Measurements from ENCODE around the gene NEBL. TPM values are rescaled to one million over a fixed set of nuclear protein-coding genes. Genes with fewer than 3 reads are reported as not detected.

NEBL gene
- total RNA-seq, 1 donor from 2014 or later: 0.74 TPM

DNA sequence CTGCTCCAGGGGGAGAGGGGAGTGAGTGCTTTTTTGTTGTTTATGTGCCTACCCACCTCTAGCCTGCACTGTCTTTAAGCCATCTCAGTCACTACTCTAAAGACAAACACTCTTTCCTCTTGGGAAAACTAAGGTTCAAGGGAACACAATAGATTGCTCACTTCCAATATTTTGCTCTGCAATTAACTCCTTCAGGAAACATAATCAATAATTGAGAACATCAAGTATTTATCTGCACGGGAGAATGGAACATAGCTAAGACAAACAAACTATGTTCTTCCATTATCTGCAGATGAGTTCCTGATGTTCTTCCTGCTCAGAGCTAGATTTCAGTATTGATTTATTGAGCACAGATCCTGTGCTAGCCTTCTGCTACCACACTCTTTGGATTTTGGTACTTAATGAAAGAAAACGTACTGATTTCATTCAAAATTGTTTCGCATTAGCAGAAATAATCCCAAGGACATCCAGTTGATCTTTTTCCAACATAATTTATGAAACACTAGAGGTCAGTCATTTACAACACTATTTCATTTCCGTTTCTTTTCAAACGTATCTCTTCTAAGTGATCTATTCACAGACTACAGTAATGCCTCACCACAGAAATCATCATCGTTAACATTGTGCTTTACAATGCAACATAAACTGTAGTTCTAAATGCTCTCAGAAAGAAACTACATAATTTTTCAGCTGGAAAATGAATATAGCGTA, 8.3 kb downstream of the NEBL start:
- Mint-ChIP-seq H3K4me1 (ENCODE audit: low read depth, unreplicated experiment) (peaks cover 20% of the 10 kb centered on the region), H3K9me3 (ENCODE audit: unreplicated experiment) (no peaks in the 10 kb centered on the region), H3K4me3 (ENCODE audit: unreplicated experiment) (peak overlapping the region; percentile 43), H3K36me3 (ENCODE audit: unreplicated experiment) (no peaks in the 10 kb centered on the region), H3K27me3 (ENCODE audit: unreplicated experiment) (no peaks in the 10 kb centered on the region), H3K27ac (ENCODE audit: unreplicated experiment) (peak overlapping the region; percentile 65)
- TF ChIP-seq, protein P1, sequence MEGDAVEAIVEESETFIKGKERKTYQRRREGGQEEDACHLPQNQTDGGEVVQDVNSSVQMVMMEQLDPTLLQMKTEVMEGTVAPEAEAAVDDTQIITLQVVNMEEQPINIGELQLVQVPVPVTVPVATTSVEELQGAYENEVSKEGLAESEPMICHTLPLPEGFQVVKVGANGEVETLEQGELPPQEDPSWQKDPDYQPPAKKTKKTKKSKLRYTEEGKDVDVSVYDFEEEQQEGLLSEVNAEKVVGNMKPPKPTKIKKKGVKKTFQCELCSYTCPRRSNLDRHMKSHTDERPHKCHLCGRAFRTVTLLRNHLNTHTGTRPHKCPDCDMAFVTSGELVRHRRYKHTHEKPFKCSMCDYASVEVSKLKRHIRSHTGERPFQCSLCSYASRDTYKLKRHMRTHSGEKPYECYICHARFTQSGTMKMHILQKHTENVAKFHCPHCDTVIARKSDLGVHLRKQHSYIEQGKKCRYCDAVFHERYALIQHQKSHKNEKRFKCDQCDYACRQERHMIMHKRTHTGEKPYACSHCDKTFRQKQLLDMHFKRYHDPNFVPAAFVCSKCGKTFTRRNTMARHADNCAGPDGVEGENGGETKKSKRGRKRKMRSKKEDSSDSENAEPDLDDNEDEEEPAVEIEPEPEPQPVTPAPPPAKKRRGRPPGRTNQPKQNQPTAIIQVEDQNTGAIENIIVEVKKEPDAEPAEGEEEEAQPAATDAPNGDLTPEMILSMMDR (IDR thresholded peaks at IDR 0.05; ENCODE audit: partially characterized antibody, unreplicated experiment): no peak
- no peak for DNase-seq

DNA sequence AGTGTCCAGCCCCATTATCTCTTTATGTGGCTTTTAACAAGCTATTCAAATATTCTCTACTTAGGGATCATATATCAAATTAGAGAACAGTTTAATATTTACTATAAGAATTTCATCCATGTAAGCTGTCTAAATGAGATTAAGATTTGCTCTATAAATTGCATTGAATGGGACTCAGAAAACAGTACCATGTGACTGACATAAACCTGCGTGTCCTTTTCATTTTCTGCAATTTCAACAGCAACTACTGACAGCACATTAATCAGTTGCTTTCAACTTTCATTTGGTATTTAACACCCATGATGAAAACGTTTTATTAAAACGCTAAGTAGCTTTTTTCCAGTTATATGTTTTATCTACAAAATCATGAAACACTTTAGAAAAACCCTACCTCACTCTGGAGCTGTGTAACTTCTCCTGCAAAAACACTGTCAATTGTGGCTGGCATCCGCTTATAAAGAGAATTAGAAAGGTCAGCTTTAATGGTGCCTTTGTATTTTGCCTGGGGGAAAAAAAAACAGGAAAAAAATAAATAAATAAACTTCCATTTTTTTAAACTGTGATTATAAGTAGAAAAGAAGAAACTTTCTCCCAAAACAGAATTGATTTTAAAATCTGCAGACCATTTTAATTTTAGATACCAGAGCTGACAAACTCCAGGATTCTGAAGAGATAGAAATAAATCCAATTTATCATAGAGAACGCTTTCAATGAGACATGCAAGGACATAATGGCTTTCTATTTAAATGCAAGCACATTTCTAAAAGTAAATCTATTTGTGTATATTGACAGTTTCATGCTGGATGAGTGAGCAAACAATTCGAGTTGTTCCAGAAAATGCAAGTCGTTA, 9.2 kb downstream of the NEBL start:
- Mint-ChIP-seq H3K4me3 (ENCODE audit: unreplicated experiment) (no peak overlapping the region), H3K36me3 (ENCODE audit: unreplicated experiment) (no peaks in the 10 kb centered on the region), H3K4me1 (ENCODE audit: low read depth, unreplicated experiment) (peaks cover 20% of the 10 kb centered on the region), H3K27ac (ENCODE audit: unreplicated experiment) (peak overlapping the region; percentile 65), H3K27me3 (ENCODE audit: unreplicated experiment) (no peaks in the 10 kb centered on the region), H3K9me3 (ENCODE audit: unreplicated experiment) (no peaks in the 10 kb centered on the region)
- no peak for DNase-seq
- TF ChIP-seq, protein P1 (IDR thresholded peaks at IDR 0.05; ENCODE audit: partially characterized antibody, unreplicated experiment): no peak

DNA sequence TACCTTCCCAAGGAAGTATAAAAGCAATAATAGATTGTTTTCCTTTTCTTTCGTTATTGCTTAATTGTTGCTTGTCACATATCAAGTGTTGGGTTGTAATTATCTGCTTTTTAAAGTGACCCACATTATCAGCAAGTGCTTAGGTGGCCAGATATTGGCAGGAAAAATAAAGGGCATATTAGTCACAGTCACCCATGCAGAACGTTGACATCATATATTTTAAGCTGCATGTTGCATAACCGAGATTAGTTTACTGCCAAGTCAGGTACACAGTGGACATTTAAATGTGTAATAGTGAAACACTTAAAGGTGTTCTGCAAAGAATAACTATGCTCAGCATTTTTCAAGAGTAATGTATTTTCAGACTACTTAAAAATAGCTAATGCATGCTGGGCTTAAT, 11.4 kb downstream of the NEBL start:
- Mint-ChIP-seq H3K27ac (ENCODE audit: unreplicated experiment) (no peak overlapping the region), H3K4me1 (ENCODE audit: low read depth, unreplicated experiment) (peaks cover 20% of the 10 kb centered on the region), H3K27me3 (ENCODE audit: unreplicated experiment) (no peaks in the 10 kb centered on the region), H3K4me3 (ENCODE audit: unreplicated experiment) (no peak overlapping the region), H3K36me3 (ENCODE audit: unreplicated experiment) (no peaks in the 10 kb centered on the region), H3K9me3 (ENCODE audit: unreplicated experiment) (no peaks in the 10 kb centered on the region)
- TF ChIP-seq, protein P1 (IDR thresholded peaks at IDR 0.05; ENCODE audit: partially characterized antibody, unreplicated experiment): no peak
- no peak for DNase-seq

DNA sequence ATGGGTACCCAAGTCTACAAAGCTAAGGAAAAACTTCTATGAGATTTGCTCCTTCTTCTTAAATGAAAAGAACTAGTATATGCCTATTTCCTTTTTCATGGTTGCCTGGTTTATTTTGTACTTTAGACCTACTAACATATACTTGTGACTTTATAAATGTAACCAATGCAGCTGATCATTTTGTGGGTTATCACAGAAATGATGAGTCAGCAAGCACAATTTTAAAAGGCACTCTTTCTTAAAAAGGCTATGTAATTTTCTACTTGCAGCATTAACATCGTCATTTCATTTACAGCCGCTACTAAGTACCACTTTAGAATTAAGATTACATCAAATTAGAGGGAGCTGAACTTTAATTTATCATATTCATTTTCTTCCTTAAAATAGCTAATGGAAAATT, 13.6 kb downstream of the NEBL start:
- no peak overlapping the region for H3K4me3 Mint-ChIP-seq (ENCODE audit: unreplicated experiment)
- H3K4me1 Mint-ChIP-seq (ENCODE audit: low read depth, unreplicated experiment): peaks cover 7% of the 10 kb centered on the region
- H3K36me3 Mint-ChIP-seq (ENCODE audit: unreplicated experiment): no peaks in the 10 kb centered on the region
- no peaks in the 10 kb centered on the region for H3K9me3 Mint-ChIP-seq (ENCODE audit: unreplicated experiment)
- no peaks in the 10 kb centered on the region for H3K27me3 Mint-ChIP-seq (ENCODE audit: unreplicated experiment)
- TF ChIP-seq, protein P1 (IDR thresholded peaks at IDR 0.05; ENCODE audit: partially characterized antibody, unreplicated experiment): no peak
- H3K27ac Mint-ChIP-seq (ENCODE audit: unreplicated experiment): no peak overlapping the region
- DNase-seq: no peak

DNA sequence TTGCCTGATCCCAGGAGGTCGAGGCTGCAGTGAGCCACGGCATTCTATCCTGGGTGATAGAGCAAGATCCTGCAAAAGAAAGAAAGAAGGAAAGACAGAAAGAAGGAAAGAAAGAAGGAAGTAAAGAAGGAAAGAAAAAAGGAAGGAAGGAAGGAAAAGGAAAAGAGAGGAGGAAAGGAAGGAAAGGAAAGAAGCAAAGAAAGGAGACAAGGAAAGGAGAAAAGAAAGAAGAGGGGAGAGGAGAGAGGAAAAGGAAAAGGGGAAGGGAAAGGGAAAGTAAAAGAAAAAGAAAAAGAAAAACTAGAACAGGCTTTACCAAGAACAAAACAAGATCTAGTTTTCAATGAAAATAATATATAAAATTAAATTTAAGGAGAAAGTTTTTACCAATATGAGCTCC, 15.0 kb downstream of the NEBL start:
- no peak overlapping the region for H3K27ac Mint-ChIP-seq (ENCODE audit: unreplicated experiment)
- TF ChIP-seq, protein P1 (IDR thresholded peaks at IDR 0.05; ENCODE audit: partially characterized antibody, unreplicated experiment): no peak
- no peaks in the 10 kb centered on the region for H3K9me3 Mint-ChIP-seq (ENCODE audit: unreplicated experiment)
- peaks cover 3% of the 10 kb centered on the region for H3K4me1 Mint-ChIP-seq (ENCODE audit: low read depth, unreplicated experiment)
- no peaks in the 10 kb centered on the region for H3K27me3 Mint-ChIP-seq (ENCODE audit: unreplicated experiment)
- H3K4me3 Mint-ChIP-seq (ENCODE audit: unreplicated experiment): no peak overlapping the region
- no peaks in the 10 kb centered on the region for H3K36me3 Mint-ChIP-seq (ENCODE audit: unreplicated experiment)
- DNase-seq: no peak

Data from glutamatergic neuron (in vitro differentiated cells).